HCT116 (cell line): Measurements from ENCODE around the gene GPR37. TPM values are rescaled to one million over a fixed set of nuclear protein-coding genes. Genes with fewer than 3 reads are reported as not detected.
A peak's percentile ranks its signal among the peaks of the same experiment; 100 is the strongest.

Experiments used
- ATAC-seq: fragments of 200-7000 bp; cut with Tn5 transposase; 2 replicates; pipeline ENCODE4 v1.9.1; 2020; ENCODE audit warnings: mild to moderate bottlenecking, moderate library complexity
- BruUV-seq: library from RNA; stranded (reverse); fragments of 400-500 nt; replicated peaks from 2 replicates; lab custom pipeline; 2021; lab: Mats Ljungman, UMichigan
- CTCF ChIA-PET: fragments of 300-600 bp; sonication (Branson Sonifier 250); formaldehyde crosslinking; loops from one replicate; lab custom pipeline; 2021; ENCODE audit warnings: antibody characterized with exemption; lab: Charles Lee
- POLR2A ChIA-PET: fragments of 300-600, 350-600 bp; sonication (Branson Sonifier 250); formaldehyde crosslinking; loops from one replicate; lab custom pipeline; 2021; ENCODE audit warnings: antibody characterized with exemption; lab: Charles Lee
- RAD21 ChIA-PET, 2 experiments: fragments of 300-600 bp; sonication (Branson Sonifier 250); formaldehyde crosslinking; loops; one replicate each; lab custom pipeline; 2023; ENCODE audit warnings: low total read pairs in 2 of 2; ENCODE audit not compliant: uncharacterized antibody in 2 of 2, unreplicated experiment in 2 of 2, low non-redundant PET in 1 of 2; lab: Charles Lee
- DNase-seq: peaks from one replicate; pipeline ENCODE4 v3.0.0-alpha.2; 2010; ENCODE audit warnings: low read depth, low spot score
- H2AFZ ChIP-seq: fragments of 200-600 bp; shearing (Covaris generic), sonication (generic); 2 replicates; pipeline ENCODE4 v1.6.1; 2017; ENCODE audit warnings: low read depth, mixed run types, mixed read lengths, antibody characterized with exemption, low read length; ENCODE audit not compliant: poor library complexity, severe bottlenecking
- H3K27ac ChIP-seq: 2 replicates; pipeline ENCODE4 v1.5.1; 2012; ENCODE audit warnings: low read depth, low read length
- H3K27me3 ChIP-seq: fragments of 200-600 bp; sonication (generic); 2 replicates; pipeline ENCODE4 v1.6.1; 2016; ENCODE audit warnings: mixed run types, low read length, mixed read lengths; ENCODE audit not compliant: insufficient read depth
- H3K36me3 ChIP-seq, 2 experiments: fragments of 200-500 bp in 1 of 2; fragments of 200-600 bp in 1 of 2; sonication (Bioruptor generic) in 1 of 2; sonication (generic) in 1 of 2; 2 replicates each; pipeline versions ENCODE4 v1.5.1 to v1.6.1; 2014 to 2016; ENCODE audit warnings: low read length in 2 of 2, inconsistent platforms in 1 of 2, mixed read lengths in 1 of 2, mixed run types in 1 of 2; ENCODE audit not compliant: insufficient read depth in 2 of 2, control insufficient read depth in 1 of 2
- H3K4me1 ChIP-seq, 2 experiments: fragments of 200-600 bp in 1 of 2; sonication (generic) in 1 of 2; 2 replicates each; pipeline versions ENCODE4 v1.5.1 to v1.6.1; 2012 to 2017; ENCODE audit warnings: low read length in 2 of 2, inconsistent platforms in 1 of 2, mild to moderate bottlenecking in 1 of 2, mixed read lengths in 1 of 2, mixed run types in 1 of 2, moderate library complexity in 1 of 2; ENCODE audit not compliant: insufficient read depth in 2 of 2, control insufficient read depth in 1 of 2
- H3K4me2 ChIP-seq: fragments of 200-600 bp; sonication (generic); 2 replicates; pipeline ENCODE4 v1.6.1; 2017; ENCODE audit warnings: mixed run types, low read length, mixed read lengths
- H3K4me3 ChIP-seq, 2 experiments: fragments of 200-600 bp in 1 of 2; sonication (generic) in 1 of 2; replicated peaks in 1 of 2; 2 replicates each; pipeline ENCODE4 v1.5.1; 2011 to 2016; ENCODE audit warnings: low read length in 2 of 2, control low read depth in 1 of 2, low read depth in 1 of 2, mild to moderate bottlenecking in 1 of 2, mixed read lengths in 1 of 2, mixed run types in 1 of 2
- H3K79me2 ChIP-seq: fragments of 200-600 bp; sonication (generic); 2 replicates; pipeline ENCODE4 v1.6.1; 2017; ENCODE audit warnings: mild to moderate bottlenecking, mixed run types, low read length, moderate library complexity, mixed read lengths; ENCODE audit not compliant: insufficient read depth
- H3K9ac ChIP-seq: fragments of 200-600 bp; sonication (generic); 2 replicates; pipeline ENCODE4 v1.6.1; 2016; ENCODE audit warnings: low read length, mixed read lengths
- H3K9me2 ChIP-seq: fragments of 200-600 bp; sonication (generic), shearing (Covaris generic); 2 replicates; pipeline ENCODE4 v1.6.1; 2017; ENCODE audit warnings: mixed run types, mild to moderate bottlenecking, moderate library complexity; ENCODE audit not compliant: insufficient read depth
- H3K9me3 ChIP-seq, 2 experiments: fragments of 200-500 bp in 1 of 2; fragments of 200-600 bp in 1 of 2; sonication (Bioruptor generic) in 1 of 2; sonication (generic) in 1 of 2; 2 replicates each; pipeline ENCODE4 v1.6.1; 2014 to 2017; ENCODE audit warnings: low read length in 2 of 2, mixed read lengths in 2 of 2, inconsistent platforms in 1 of 2, low read depth in 1 of 2, mild to moderate bottlenecking in 1 of 2, mixed run types in 1 of 2, moderate library complexity in 1 of 2; ENCODE audit not compliant: control insufficient read depth in 1 of 2, insufficient read depth in 1 of 2
- H4K20me1 ChIP-seq: fragments of 200-600 bp; sonication (generic), shearing (Covaris generic); 2 replicates; pipeline ENCODE4 v1.6.1; 2017; ENCODE audit warnings: mixed run types, mild to moderate bottlenecking, moderate library complexity; ENCODE audit not compliant: insufficient read depth
- CTCF ChIP-seq, 3 experiments: fragments of 200-600 bp in 1 of 3; sonication (generic) in 1 of 3; IDR thresholded peaks in 2 of 3; conservative IDR thresholded peaks in 1 of 3; 2 replicates each; pipeline ENCODE4 v1.5.1; 2012 to 2017; ENCODE audit warnings: low read depth in 2 of 3, low read length in 2 of 3, antibody characterized with exemption in 1 of 3, borderline replicate concordance in 1 of 3, control low read depth in 1 of 3, mild to moderate bottlenecking in 1 of 3, mixed read lengths in 1 of 3, mixed run types in 1 of 3, moderate library complexity in 1 of 3; ENCODE audit not compliant: insufficient read depth in 1 of 3
- EGR1 ChIP-seq: IDR thresholded peaks from 2 replicates; pipeline ENCODE4 v1.6.1; 2012; ENCODE audit warnings: low read depth
- ELF1 ChIP-seq: IDR thresholded peaks from 2 replicates; pipeline ENCODE4 v1.6.1; 2012; ENCODE audit warnings: low read depth, borderline replicate concordance
- EZH2 ChIP-seq: fragments of 200-600 bp; sonication (generic); IDR thresholded peaks from 2 replicates; pipeline ENCODE4 v1.6.1; 2017; ENCODE audit warnings: antibody characterized with exemption, mixed run types
- EZH2phosphoT487 ChIP-seq: fragments of 200-600 bp; IDR thresholded peaks from 2 replicates; pipeline ENCODE4 v1.6.1; 2018; ENCODE audit warnings: antibody characterized with exemption, borderline replicate concordance
- JUND ChIP-seq: IDR thresholded peaks from 2 replicates; pipeline ENCODE4 v1.6.1; 2012
- POLR2A ChIP-seq: IDR thresholded peaks from 2 replicates; pipeline ENCODE4 v1.7.0; 2011; ENCODE audit warnings: borderline replicate concordance; ENCODE audit not compliant: insufficient read depth, insufficient read length; ENCODE audit errors: extremely low read depth
- RAD21 ChIP-seq: IDR thresholded peaks from 2 replicates; pipeline ENCODE4 v1.6.1; 2012; ENCODE audit warnings: low read depth, mild to moderate bottlenecking
- REST ChIP-seq: IDR thresholded peaks from 2 replicates; pipeline ENCODE4 v1.6.1; 2012; ENCODE audit warnings: low read depth
- SP1 ChIP-seq: IDR thresholded peaks from 2 replicates; pipeline ENCODE4 v1.6.1; 2012; ENCODE audit warnings: low read depth
- SRF ChIP-seq: IDR thresholded peaks from 2 replicates; pipeline ENCODE4 v1.6.1; 2012; ENCODE audit warnings: low read depth
- TCF7L2 ChIP-seq: IDR thresholded peaks from 2 replicates; pipeline ENCODE4 v1.7.0; 2011; ENCODE audit warnings: borderline replicate concordance, inconsistent platforms; ENCODE audit not compliant: insufficient read depth, insufficient read length; ENCODE audit errors: extremely low read depth
- YY1 ChIP-seq: IDR thresholded peaks from 2 replicates; pipeline ENCODE4 v1.6.1; 2011; ENCODE audit warnings: low read length, low read depth, moderate library complexity, mild to moderate bottlenecking; ENCODE audit not compliant: insufficient replicate concordance; ENCODE audit errors: extremely low read depth
- ZFX ChIP-seq: fragments of 450-650 bp; IDR thresholded peaks from 2 replicates; pipeline ENCODE4 v1.6.1; 2017
- ZNF274 ChIP-seq: fragments of 200-500 bp; sonication (Bioruptor generic); IDR thresholded peaks from 2 replicates; pipeline ENCODE4 v1.6.1; 2014; ENCODE audit warnings: mild to moderate bottlenecking, low read depth, low read length, inconsistent platforms
- intact Hi-C: fragments of 100-400 bp; cut with micrococcal nuclease; formaldehyde crosslinking; loops from 2 replicates; pipeline ENCODE4 v1.10.0; 2022
- total RNA-seq: library from RNA; stranded (reverse); gene quantifications from one replicate; pipeline ENCODE4 v1.2.1, GENCODE V29; 2021; ENCODE audit not compliant: unreplicated experiment
- TF ChIP-seq, protein P1 (sequence below): IDR thresholded peaks from 2 replicates; pipeline ENCODE4 v1.6.1; 2012

The GPR37 gene
- total RNA-seq, 1 experiment from 2014 or later, result 2.2 TPM

- no peaks in the 10 kb centered on the region for H3K36me3 ChIP-seq
- no peaks in the 10 kb centered on the region for H3K9me2 ChIP-seq
- ATAC-seq (no peak), DNase-seq (no peak)
- H3K9me3 ChIP-seq, result no peaks in the 10 kb centered on the region
- H3K4me1 ChIP-seq, result peaks cover 4 to 13% of the 10 kb centered on the region in 2 experiments; a peak in 3 of 4 replicates
- TSS peak; percentile 36 for BruUV-seq
- CTCF ChIA-PET, result no interaction called here
- no peaks in the 10 kb centered on the region for H3K27me3 ChIP-seq
- intact Hi-C loops, result no loop called here
- H4K20me1 ChIP-seq, result no peaks in the 10 kb centered on the region
- H3K4me2 ChIP-seq, result no peak overlapping the region
- TF ChIP-seq TCF7L2 (no peak), RAD21 (no peak), ZFX (no peak), SP1 (no peak), POLR2A (no peak), ELF1 (no peak), ZNF274 (no peak), EZH2 (no peak), EGR1 (no peak)
- TF ChIP-seq, protein P1, sequence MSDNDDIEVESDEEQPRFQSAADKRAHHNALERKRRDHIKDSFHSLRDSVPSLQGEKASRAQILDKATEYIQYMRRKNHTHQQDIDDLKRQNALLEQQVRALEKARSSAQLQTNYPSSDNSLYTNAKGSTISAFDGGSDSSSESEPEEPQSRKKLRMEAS, result no peak
- H3K79me2 ChIP-seq, result no peaks in the 10 kb centered on the region
- H3K4me3 ChIP-seq, result no peak overlapping the region
- no peak overlapping the region for H3K9ac ChIP-seq
- H2AFZ ChIP-seq, result no peak overlapping the region
- RAD21 ChIA-PET, result no interaction called here
- POLR2A ChIA-PET, result no interaction called here
- H3K27ac ChIP-seq, result no peak overlapping the region
These were observed 2.9 kb downstream of the GPR37 start for GRCh38 chr7:124762611-124763143.

GRCh38 chr7:124761164-124761715, 4.4 kb downstream of the GPR37 start:
- BruUV-seq, result no TSS peak
- no peaks in the 10 kb centered on the region for H3K79me2 ChIP-seq
- H3K9me3 ChIP-seq, result no peaks in the 10 kb centered on the region
- H3K4me3 ChIP-seq, result no peak overlapping the region
- DNase-seq, result no peak
- no peaks in the 10 kb centered on the region for H3K36me3 ChIP-seq
- H3K9ac ChIP-seq, result no peak overlapping the region
- no peaks in the 10 kb centered on the region for H4K20me1 ChIP-seq
- ChIA-PET POLR2A (no interaction called here), RAD21 (no interaction called here), CTCF (no interaction called here)
- H2AFZ ChIP-seq, result no peak overlapping the region
- no peak for TF ChIP-seq JUND
- no peak for TF ChIP-seq REST
- no peak for TF ChIP-seq SRF
- TF ChIP-seq EZH2phosphoT487, result no peak
- no peak for TF ChIP-seq YY1
- no peak for TF ChIP-seq ZFX
- TF ChIP-seq SP1, result no peak
- TF ChIP-seq CTCF (IDR thresholded peaks at IDR 0.05 in 2 of 3, conservative IDR thresholded peaks at IDR 0.05 in 1 of 3; ENCODE audit: borderline replicate concordance in 1 of 3, insufficient read depth in 1 of 3, low read depth in 2 of 3, low read length in 2 of 3), result no peak
- ATAC-seq, result no peak
- no peaks in the 10 kb centered on the region for H3K9me2 ChIP-seq
- intact Hi-C loops, result no loop called here
- H3K27ac ChIP-seq, result no peak overlapping the region
- no peak overlapping the region for H3K4me2 ChIP-seq
- H3K4me1 ChIP-seq, result peaks cover 4 to 10% of the 10 kb centered on the region in 2 experiments; a peak in 3 of 4 replicates
- H3K27me3 ChIP-seq, result no peaks in the 10 kb centered on the region
